ENCODE measurements around the gene TTLL3. TPM values are rescaled to one million over a fixed set of nuclear protein-coding genes. Genes with fewer than 3 reads are reported as not detected.

The TTLL3 gene
- polyA plus RNA-seq, 1 of the 3 experiments (the other 2 are of a cell fraction): 41.6 TPM

GRCh38 chr3:9792405-9793160, 17.5 kb upstream of the TTLL3 start, which contains the start of the genes ARPC4 and TADA3:
ARPC4 (plus strand) TSS chr3:9793082; CDS start chr3:9793122, 40 bp downstream.
TADA3 (minus strand) TSS chr3:9792473; CDS start chr3:9791466, 1,007 bp downstream.
- no peaks in the 10 kb centered on the region for H3F3A ChIP-seq (replicated peaks; ENCODE audit: insufficient read depth)
- peak within 1 kb of the TSS; percentile 82 to 96 for H3K4me3 ChIP-seq (ENCODE audit: low read depth in 2 of 2, low read length in 1 of 2)
- DNase-seq: peak; percentile 94
- H3K27me3 ChIP-seq (ENCODE audit: insufficient read depth): no peaks in the 10 kb centered on the region
- H3K9me2 ChIP-seq: no peaks in the 10 kb centered on the region
- H3K4me2 ChIP-seq: peak within 1 kb of the TSS; percentile 83
- peak within 1 kb of the TSS; percentile 91 to 97 for H3K27ac ChIP-seq (ENCODE audit: low read depth in 2 of 2, low read length in 1 of 2)
- peaks cover 36 to 39% of the 10 kb centered on the region in 2 experiments for H3K36me3 ChIP-seq (replicated peaks in 1 of 2; ENCODE audit: control insufficient read depth in 1 of 2, insufficient read depth in 2 of 2, low read length in 1 of 2)
- ChIA-PET POLR2A (interaction anchor here (0.6 to 1.5 kb wide), 14 partner anchors 9 to 456 kb away, joined by 3 to 9 read pairs (median 3); partner anchors contain the start of genes CAMK1, CRELD1, EMC3 and MTMR14), CTCF (interaction anchor here (0.6 to 1.6 kb wide), 3 partner anchors 16 to 535 kb away, joined by 3 to 6 read pairs (median 3); partner anchors contain the start of gene CRELD1)
- under 1% methylated on average over 30 of the region's 65 CpGs for WGBS (ENCODE audit: low lambda C conversion rate)
- H4K20me1 ChIP-seq (ENCODE audit: insufficient read depth): peaks cover 15% of the 10 kb centered on the region; the same call in 1 of the 2 replicates
- H2AFZ ChIP-seq (ENCODE audit: low read depth): peak within 1 kb of the TSS; percentile 73
- H3K4me1 ChIP-seq (ENCODE audit: control insufficient read depth in 1 of 2, insufficient read depth in 2 of 2, low read depth in 1 of 2, low read length in 1 of 2): peaks cover 10 to 13% of the 10 kb centered on the region in 2 experiments; a peak in 1 of 4 replicates
- no peaks in the 10 kb centered on the region for H3K9me3 ChIP-seq
- peak within 1 kb of the TSS; percentile 98 for H3K9ac ChIP-seq
- H3K79me2 ChIP-seq (ENCODE audit: insufficient read depth): peaks cover 69% of the 10 kb centered on the region
- TF ChIP-seq TCF12 (IDR thresholded peaks at IDR 0.05) (no peak), GABPA (IDR thresholded peaks at IDR 0.05; ENCODE audit: low read depth) (peak; percentile 84), NRF1 (IDR thresholded peaks at IDR 0.05; ENCODE audit: low read depth, low read length) (no peak), EP300 (IDR thresholded peaks at IDR 0.05; ENCODE audit: borderline replicate concordance in 1 of 2, low read depth in 1 of 2, low read length in 1 of 2) (0 out of 4 replicates have a peak, but pooled peaks of 1 of the 2 experiments have one; percentile 15), REST (IDR thresholded peaks at IDR 0.05; ENCODE audit: low read depth, low read length) (no peak), RXRA (IDR thresholded peaks at IDR 0.05; ENCODE audit: borderline replicate concordance, low read depth) (no peak), EZH2phosphoT487 (IDR thresholded peaks at IDR 0.05; ENCODE audit: borderline replicate concordance, low read depth) (no peak), FOXJ3 (CRISPR knock-in tag; IDR thresholded peaks at IDR 0.05) (no peak), POLR2AphosphoS5 (IDR thresholded peaks at IDR 0.05; ENCODE audit: low read depth, low read length) (peak; percentile 78), SIN3A (IDR thresholded peaks at IDR 0.05; ENCODE audit: borderline replicate concordance, low read depth, low read length) (peak; percentile 64; the same call in 1 of the 2 replicates), RCOR1 (IDR thresholded peaks at IDR 0.05; ENCODE audit: low read length) (no peak), YY1 (IDR thresholded peaks at IDR 0.05; ENCODE audit: low read depth) (no peak), FOSL2 (IDR thresholded peaks at IDR 0.05; ENCODE audit: borderline replicate concordance, low read depth) (no peak), GATA2 (CRISPR knock-in tag; IDR thresholded peaks at IDR 0.05) (no peak), TEAD4 (IDR thresholded peaks at IDR 0.05; ENCODE audit: borderline replicate concordance, insufficient read depth) (no peak), PBX3 (IDR thresholded peaks at IDR 0.05) (no peak; the same call in 1 of the 2 replicates), TAF1 (IDR thresholded peaks at IDR 0.05; ENCODE audit: borderline replicate concordance, low read depth, low read length) (peak; percentile 80), SMC3 (IDR thresholded peaks at IDR 0.05; ENCODE audit: low read depth, low read length) (no peak), ZBTB33 (IDR thresholded peaks at IDR 0.05; ENCODE audit: borderline replicate concordance, low read depth) (peak; percentile 98), MEF2A (IDR thresholded peaks at IDR 0.05; ENCODE audit: borderline replicate concordance, low read depth) (no peak), NFIC (IDR thresholded peaks at IDR 0.05; ENCODE audit: borderline replicate concordance) (peak; percentile 3; the same call in 1 of the 2 replicates), USF1 (IDR thresholded peaks at IDR 0.05; ENCODE audit: borderline replicate concordance, low read depth) (no peak), MAX (IDR thresholded peaks at IDR 0.05; ENCODE audit: low read depth) (peak; percentile 46)
